ENCODE measurements around the gene PTPA.

- TF ChIP-seq TAF1 (IDR thresholded peaks at IDR 0.05; ENCODE audit: low read depth, low read length), result no peak
- no peak for TF ChIP-seq POLR2AphosphoS5 (IDR thresholded peaks at IDR 0.05; ENCODE audit: low read depth, low read length)
- TF ChIP-seq SPI1 (IDR thresholded peaks at IDR 0.05; ENCODE audit: low read depth, low read length), result no peak
- no peak for TF ChIP-seq POLR2A (IDR thresholded peaks at IDR 0.05; ENCODE audit: low read depth, low read length)
- no peak for TF ChIP-seq POU2F2 (IDR thresholded peaks at IDR 0.05; ENCODE audit: low read depth, low read length)
- no peak for TF ChIP-seq PAX5 (IDR thresholded peaks at IDR 0.05; ENCODE audit: insufficient read depth, low read length, severe bottlenecking)
Observed at GRCh38 chr9:129068990-129069861, 42.0 kb upstream of the PTPA start.
